HCT116 (cell line): Measurements from ENCODE around the gene E2F1.

Experiments
- EGR1 ChIP-seq: IDR thresholded peaks from 2 replicates; pipeline ENCODE4 v1.6.1; 2012; ENCODE audit warnings: low read depth
- ELF1 ChIP-seq: IDR thresholded peaks from 2 replicates; pipeline ENCODE4 v1.6.1; 2012; ENCODE audit warnings: low read depth, borderline replicate concordance
- EZH2 ChIP-seq: fragments of 200-600 bp; sonication (generic); IDR thresholded peaks from 2 replicates; pipeline ENCODE4 v1.6.1; 2017; ENCODE audit warnings: antibody characterized with exemption, mixed run types
- EZH2phosphoT487 ChIP-seq: fragments of 200-600 bp; IDR thresholded peaks from 2 replicates; pipeline ENCODE4 v1.6.1; 2018; ENCODE audit warnings: antibody characterized with exemption, borderline replicate concordance
- JUND ChIP-seq: IDR thresholded peaks from 2 replicates; pipeline ENCODE4 v1.6.1; 2012
- POLR2A ChIP-seq: IDR thresholded peaks from 2 replicates; pipeline ENCODE4 v1.7.0; 2011; ENCODE audit warnings: borderline replicate concordance; ENCODE audit not compliant: insufficient read depth, insufficient read length; ENCODE audit errors: extremely low read depth
- POLR2AphosphoS5 ChIP-seq: IDR thresholded peaks from 2 replicates; pipeline ENCODE4 v1.6.1; 2011; ENCODE audit warnings: mild to moderate bottlenecking, low read depth, low read length, moderate library complexity
- RAD21 ChIP-seq: IDR thresholded peaks from 2 replicates; pipeline ENCODE4 v1.6.1; 2012; ENCODE audit warnings: low read depth, mild to moderate bottlenecking
- SIN3A ChIP-seq: IDR thresholded peaks from 2 replicates; pipeline ENCODE4 v1.6.1; 2012; ENCODE audit warnings: low read depth
- TCF7L2 ChIP-seq: IDR thresholded peaks from 2 replicates; pipeline ENCODE4 v1.7.0; 2011; ENCODE audit warnings: borderline replicate concordance, inconsistent platforms; ENCODE audit not compliant: insufficient read depth, insufficient read length; ENCODE audit errors: extremely low read depth
- ZNF274 ChIP-seq: fragments of 200-500 bp; sonication (Bioruptor generic); IDR thresholded peaks from 2 replicates; pipeline ENCODE4 v1.6.1; 2014; ENCODE audit warnings: mild to moderate bottlenecking, low read depth, low read length, inconsistent platforms
- TF ChIP-seq, protein P1 (sequence below), 3 experiments: fragments of 200-600 bp in 1 of 3; sonication (generic) in 1 of 3; IDR thresholded peaks in 2 of 3; conservative IDR thresholded peaks in 1 of 3; 2 replicates each; pipeline ENCODE4 v1.5.1; 2012 to 2017; ENCODE audit warnings: low read depth in 2 of 3, low read length in 2 of 3, antibody characterized with exemption in 1 of 3, borderline replicate concordance in 1 of 3, control low read depth in 1 of 3, mild to moderate bottlenecking in 1 of 3, mixed read lengths in 1 of 3, mixed run types in 1 of 3, moderate library complexity in 1 of 3; ENCODE audit not compliant: insufficient read depth in 1 of 3
- TF ChIP-seq, protein P2 (sequence below): IDR thresholded peaks from 2 replicates; pipeline ENCODE4 v1.6.1; 2011; ENCODE audit warnings: mild to moderate bottlenecking, low read length, moderate library complexity; ENCODE audit not compliant: insufficient replicate concordance; ENCODE audit errors: extremely low read depth
- TF ChIP-seq, protein P3 (sequence below): IDR thresholded peaks from 2 replicates; pipeline ENCODE4 v1.6.1; 2012; ENCODE audit warnings: low read depth

DNA sequence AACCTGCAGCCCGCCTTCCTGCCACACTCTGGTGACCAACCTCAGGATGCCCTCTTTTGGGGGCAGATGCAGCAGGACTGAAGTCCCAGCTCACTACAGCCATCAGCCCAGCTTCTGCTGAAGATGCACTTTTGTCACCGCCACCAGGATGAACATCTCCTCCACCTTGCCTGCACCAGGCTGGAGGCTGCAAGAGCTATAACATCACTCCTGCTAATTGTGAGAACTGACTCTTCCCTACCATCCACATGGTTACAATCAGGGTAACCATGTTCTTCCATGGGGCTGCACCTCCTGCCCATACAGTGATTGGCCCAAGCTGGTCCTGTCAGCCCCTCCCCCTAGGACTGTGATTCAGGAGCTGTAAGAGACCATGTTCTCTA, 21.4 kb downstream of the E2F1 start:
- no peak for TF ChIP-seq EZH2
- TF ChIP-seq, protein P1, sequence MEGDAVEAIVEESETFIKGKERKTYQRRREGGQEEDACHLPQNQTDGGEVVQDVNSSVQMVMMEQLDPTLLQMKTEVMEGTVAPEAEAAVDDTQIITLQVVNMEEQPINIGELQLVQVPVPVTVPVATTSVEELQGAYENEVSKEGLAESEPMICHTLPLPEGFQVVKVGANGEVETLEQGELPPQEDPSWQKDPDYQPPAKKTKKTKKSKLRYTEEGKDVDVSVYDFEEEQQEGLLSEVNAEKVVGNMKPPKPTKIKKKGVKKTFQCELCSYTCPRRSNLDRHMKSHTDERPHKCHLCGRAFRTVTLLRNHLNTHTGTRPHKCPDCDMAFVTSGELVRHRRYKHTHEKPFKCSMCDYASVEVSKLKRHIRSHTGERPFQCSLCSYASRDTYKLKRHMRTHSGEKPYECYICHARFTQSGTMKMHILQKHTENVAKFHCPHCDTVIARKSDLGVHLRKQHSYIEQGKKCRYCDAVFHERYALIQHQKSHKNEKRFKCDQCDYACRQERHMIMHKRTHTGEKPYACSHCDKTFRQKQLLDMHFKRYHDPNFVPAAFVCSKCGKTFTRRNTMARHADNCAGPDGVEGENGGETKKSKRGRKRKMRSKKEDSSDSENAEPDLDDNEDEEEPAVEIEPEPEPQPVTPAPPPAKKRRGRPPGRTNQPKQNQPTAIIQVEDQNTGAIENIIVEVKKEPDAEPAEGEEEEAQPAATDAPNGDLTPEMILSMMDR (IDR thresholded peaks at IDR 0.05 in 2 of 3, conservative IDR thresholded peaks at IDR 0.05 in 1 of 3; ENCODE audit: borderline replicate concordance in 1 of 3, insufficient read depth in 1 of 3, low read depth in 2 of 3, low read length in 2 of 3): no peak
- TF ChIP-seq JUND: no peak
- TF ChIP-seq POLR2AphosphoS5: no peak
- TF ChIP-seq EGR1: no peak
- TF ChIP-seq, protein P2, sequence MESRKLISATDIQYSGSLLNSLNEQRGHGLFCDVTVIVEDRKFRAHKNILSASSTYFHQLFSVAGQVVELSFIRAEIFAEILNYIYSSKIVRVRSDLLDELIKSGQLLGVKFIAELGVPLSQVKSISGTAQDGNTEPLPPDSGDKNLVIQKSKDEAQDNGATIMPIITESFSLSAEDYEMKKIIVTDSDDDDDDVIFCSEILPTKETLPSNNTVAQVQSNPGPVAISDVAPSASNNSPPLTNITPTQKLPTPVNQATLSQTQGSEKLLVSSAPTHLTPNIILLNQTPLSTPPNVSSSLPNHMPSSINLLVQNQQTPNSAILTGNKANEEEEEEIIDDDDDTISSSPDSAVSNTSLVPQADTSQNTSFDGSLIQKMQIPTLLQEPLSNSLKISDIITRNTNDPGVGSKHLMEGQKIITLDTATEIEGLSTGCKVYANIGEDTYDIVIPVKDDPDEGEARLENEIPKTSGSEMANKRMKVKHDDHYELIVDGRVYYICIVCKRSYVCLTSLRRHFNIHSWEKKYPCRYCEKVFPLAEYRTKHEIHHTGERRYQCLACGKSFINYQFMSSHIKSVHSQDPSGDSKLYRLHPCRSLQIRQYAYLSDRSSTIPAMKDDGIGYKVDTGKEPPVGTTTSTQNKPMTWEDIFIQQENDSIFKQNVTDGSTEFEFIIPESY: no peak
- TF ChIP-seq RAD21: no peak
- no peak for TF ChIP-seq SIN3A
- no peak for TF ChIP-seq ELF1
- no peak for TF ChIP-seq TCF7L2
- TF ChIP-seq EZH2phosphoT487: no peak
- no peak for TF ChIP-seq POLR2A
- TF ChIP-seq, protein P3, sequence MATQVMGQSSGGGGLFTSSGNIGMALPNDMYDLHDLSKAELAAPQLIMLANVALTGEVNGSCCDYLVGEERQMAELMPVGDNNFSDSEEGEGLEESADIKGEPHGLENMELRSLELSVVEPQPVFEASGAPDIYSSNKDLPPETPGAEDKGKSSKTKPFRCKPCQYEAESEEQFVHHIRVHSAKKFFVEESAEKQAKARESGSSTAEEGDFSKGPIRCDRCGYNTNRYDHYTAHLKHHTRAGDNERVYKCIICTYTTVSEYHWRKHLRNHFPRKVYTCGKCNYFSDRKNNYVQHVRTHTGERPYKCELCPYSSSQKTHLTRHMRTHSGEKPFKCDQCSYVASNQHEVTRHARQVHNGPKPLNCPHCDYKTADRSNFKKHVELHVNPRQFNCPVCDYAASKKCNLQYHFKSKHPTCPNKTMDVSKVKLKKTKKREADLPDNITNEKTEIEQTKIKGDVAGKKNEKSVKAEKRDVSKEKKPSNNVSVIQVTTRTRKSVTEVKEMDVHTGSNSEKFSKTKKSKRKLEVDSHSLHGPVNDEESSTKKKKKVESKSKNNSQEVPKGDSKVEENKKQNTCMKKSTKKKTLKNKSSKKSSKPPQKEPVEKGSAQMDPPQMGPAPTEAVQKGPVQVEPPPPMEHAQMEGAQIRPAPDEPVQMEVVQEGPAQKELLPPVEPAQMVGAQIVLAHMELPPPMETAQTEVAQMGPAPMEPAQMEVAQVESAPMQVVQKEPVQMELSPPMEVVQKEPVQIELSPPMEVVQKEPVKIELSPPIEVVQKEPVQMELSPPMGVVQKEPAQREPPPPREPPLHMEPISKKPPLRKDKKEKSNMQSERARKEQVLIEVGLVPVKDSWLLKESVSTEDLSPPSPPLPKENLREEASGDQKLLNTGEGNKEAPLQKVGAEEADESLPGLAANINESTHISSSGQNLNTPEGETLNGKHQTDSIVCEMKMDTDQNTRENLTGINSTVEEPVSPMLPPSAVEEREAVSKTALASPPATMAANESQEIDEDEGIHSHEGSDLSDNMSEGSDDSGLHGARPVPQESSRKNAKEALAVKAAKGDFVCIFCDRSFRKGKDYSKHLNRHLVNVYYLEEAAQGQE: no peak
- TF ChIP-seq ZNF274: no peak
